SK-N-SH (cell line): ENCODE data around the gene CDKAL1. TPM values are rescaled to one million over a fixed set of nuclear protein-coding genes. Genes with fewer than 3 reads are reported as not detected.

Experiments
- CTCF ChIA-PET: fragments of 300-600, 350-600 bp; formaldehyde crosslinking; extraction: SDS; loops from one replicate; lab custom pipeline; 2021; lab: Yijun Ruan, JAX
- POLR2A ChIA-PET: fragments of 350-600 bp; sonication (Branson Sonifier 250); formaldehyde crosslinking; extraction: SDS; loops from one replicate; lab custom pipeline; 2020; ENCODE audit warnings: antibody characterized with exemption, inconsistent platforms; lab: Yijun Ruan, JAX
- DNase-seq: peaks from one replicate; pipeline ENCODE4 v3.0.0; 2012
- H2AFZ ChIP-seq: fragments of 200-600 bp; sonication (generic); 2 replicates; pipeline ENCODE4 v1.8.1; 2016; ENCODE audit warnings: antibody characterized with exemption, mild to moderate bottlenecking, low read depth
- H3F3A ChIP-seq: fragments of 200-600 bp; sonication (generic); replicated peaks from 2 replicates; pipeline ENCODE3; 2016; ENCODE audit warnings: antibody characterized with exemption, mild to moderate bottlenecking; ENCODE audit not compliant: insufficient read depth
- H3K27ac ChIP-seq, 2 experiments: fragments of 200-500 bp in 1 of 2; fragments of 200-600 bp in 1 of 2; sonication (Bioruptor generic) in 1 of 2; sonication (generic), shearing (Covaris generic) in 1 of 2; 2 replicates each; pipeline versions ENCODE4 v1.5.1 to v1.6.1; 2014 to 2016; ENCODE audit warnings: low read depth in 2 of 2, inconsistent platforms in 1 of 2, low read length in 1 of 2, mild to moderate bottlenecking in 1 of 2, mixed read lengths in 1 of 2
- H3K27me3 ChIP-seq: fragments of 200-600 bp; sonication (generic), shearing (Covaris generic); 2 replicates; pipeline ENCODE4 v1.6.1; 2016; ENCODE audit warnings: mixed run types; ENCODE audit not compliant: insufficient read depth
- H3K36me3 ChIP-seq, 2 experiments: fragments of 200-500 bp in 1 of 2; fragments of 200-600 bp in 1 of 2; sonication (Bioruptor generic) in 1 of 2; sonication (generic) in 1 of 2; replicated peaks in 1 of 2; 2 replicates each; pipeline versions ENCODE3 to v1.5.1; 2014 to 2016; ENCODE audit warnings: low read length in 1 of 2, mild to moderate bottlenecking in 1 of 2; ENCODE audit not compliant: insufficient read depth in 2 of 2, control insufficient read depth in 1 of 2
- H3K4me1 ChIP-seq, 2 experiments: fragments of 200-500 bp in 1 of 2; fragments of 200-600 bp in 1 of 2; sonication (Bioruptor generic) in 1 of 2; sonication (generic), shearing (Covaris generic) in 1 of 2; 2 replicates each; pipeline versions ENCODE4 v1.5.1 to v1.6.1; 2014 to 2016; ENCODE audit warnings: low read depth in 1 of 2, low read length in 1 of 2, mixed run types in 1 of 2; ENCODE audit not compliant: insufficient read depth in 2 of 2, control insufficient read depth in 1 of 2
- H3K4me2 ChIP-seq: fragments of 200-600 bp; sonication (generic), shearing (Covaris generic); 2 replicates; pipeline ENCODE4 v1.6.1; 2017; ENCODE audit warnings: mixed run types
- H3K4me3 ChIP-seq, 2 experiments: fragments of 200-500 bp in 1 of 2; fragments of 200-600 bp in 1 of 2; sonication (Bioruptor generic) in 1 of 2; sonication (generic), shearing (Covaris generic) in 1 of 2; 2 replicates each; pipeline versions ENCODE4 v1.5.1 to v1.8.1; 2014 to 2016; ENCODE audit warnings: low read depth in 2 of 2, inconsistent platforms in 1 of 2, low read length in 1 of 2, mild to moderate bottlenecking in 1 of 2, mixed read lengths in 1 of 2, moderate library complexity in 1 of 2
- H3K79me2 ChIP-seq: fragments of 200-600 bp; sonication (generic); 2 replicates; pipeline ENCODE4 v1.8.1; 2017; ENCODE audit warnings: mild to moderate bottlenecking; ENCODE audit not compliant: insufficient read depth
- H3K9ac ChIP-seq: fragments of 200-600 bp; sonication (generic); 2 replicates; pipeline ENCODE4 v1.6.1; 2017; ENCODE audit warnings: mixed run types
- H3K9me2 ChIP-seq: fragments of 200-600 bp; sonication (generic); 2 replicates; pipeline ENCODE4 v1.6.1; 2017; ENCODE audit warnings: mixed run types
- H3K9me3 ChIP-seq: fragments of 200-600 bp; sonication (generic); 2 replicates; pipeline ENCODE4 v1.6.1; 2017; ENCODE audit warnings: mixed run types, mild to moderate bottlenecking, moderate library complexity
- H4K20me1 ChIP-seq: fragments of 200-600 bp; sonication (generic); 2 replicates; pipeline ENCODE4 v1.6.1; 2017; ENCODE audit warnings: mild to moderate bottlenecking, mixed run types; ENCODE audit not compliant: insufficient read depth
- CHD2 ChIP-seq: fragments of 150-350 bp; IDR thresholded peaks from 2 replicates; pipeline ENCODE4 v1.6.1; 2018; ENCODE audit warnings: low read length; ENCODE audit not compliant: partially characterized antibody
- EZH2phosphoT487 ChIP-seq: fragments of 200-600 bp; sonication (generic); IDR thresholded peaks from 2 replicates; pipeline ENCODE4 v1.6.1; 2017; ENCODE audit warnings: low read depth, mixed run types, mild to moderate bottlenecking, antibody characterized with exemption, moderate library complexity, borderline replicate concordance
- FOSL2 ChIP-seq: IDR thresholded peaks from 2 replicates; pipeline ENCODE4 v1.4.0; 2012; ENCODE audit warnings: low read depth, mild to moderate bottlenecking, moderate library complexity, borderline replicate concordance
- GABPA ChIP-seq: IDR thresholded peaks from 2 replicates; pipeline ENCODE4 v1.4.0; 2012; ENCODE audit warnings: low read depth, mild to moderate bottlenecking
- MXI1 ChIP-seq: IDR thresholded peaks from 2 replicates; pipeline ENCODE4 v1.6.1; 2012; ENCODE audit warnings: mild to moderate bottlenecking, low read depth, low read length, improper control_type of control experiment
- NRF1 ChIP-seq: IDR thresholded peaks from 2 replicates; pipeline ENCODE4 v1.6.1; 2012; ENCODE audit warnings: low read depth, mild to moderate bottlenecking, low read length
- RCOR1 ChIP-seq: fragments of 150-350 bp; IDR thresholded peaks from 2 replicates; pipeline ENCODE4 v1.6.1; 2017; ENCODE audit warnings: antibody characterized with exemption, low read length
- SIN3A ChIP-seq: IDR thresholded peaks from 2 replicates; pipeline ENCODE4 v1.6.1; 2012; ENCODE audit warnings: low read depth, mild to moderate bottlenecking, low read length, moderate library complexity, borderline replicate concordance
- YY1 ChIP-seq: IDR thresholded peaks from 2 replicates; pipeline ENCODE4 v1.4.0; 2012; ENCODE audit warnings: low read depth, mild to moderate bottlenecking
- WGBS: methylation state at CpG from one replicate; pipeline ENCODE4 v1.1.6; 2017; ENCODE audit warnings: low lambda C conversion rate; 5-methylcytosine and 5-hydroxymethylcytosine counted together
- polyA plus RNA-seq, 3 experiments: library from polyadenylated mRNA; depleted of rRNA; stranded (reverse); fragments of >200 nt; gene quantifications; 2 replicates each; pipeline ENCODE4 v1.2.3, GENCODE V29; 2012
- TF ChIP-seq, protein P1 (sequence below): IDR thresholded peaks from 2 replicates; pipeline ENCODE4 v1.6.1; 2012; ENCODE audit warnings: mild to moderate bottlenecking, low read depth, low read length, moderate library complexity

The CDKAL1 gene
- polyA plus RNA-seq, 1 of the 3 experiments (the other 2 are of a cell fraction), result 2.6 TPM

DNA sequence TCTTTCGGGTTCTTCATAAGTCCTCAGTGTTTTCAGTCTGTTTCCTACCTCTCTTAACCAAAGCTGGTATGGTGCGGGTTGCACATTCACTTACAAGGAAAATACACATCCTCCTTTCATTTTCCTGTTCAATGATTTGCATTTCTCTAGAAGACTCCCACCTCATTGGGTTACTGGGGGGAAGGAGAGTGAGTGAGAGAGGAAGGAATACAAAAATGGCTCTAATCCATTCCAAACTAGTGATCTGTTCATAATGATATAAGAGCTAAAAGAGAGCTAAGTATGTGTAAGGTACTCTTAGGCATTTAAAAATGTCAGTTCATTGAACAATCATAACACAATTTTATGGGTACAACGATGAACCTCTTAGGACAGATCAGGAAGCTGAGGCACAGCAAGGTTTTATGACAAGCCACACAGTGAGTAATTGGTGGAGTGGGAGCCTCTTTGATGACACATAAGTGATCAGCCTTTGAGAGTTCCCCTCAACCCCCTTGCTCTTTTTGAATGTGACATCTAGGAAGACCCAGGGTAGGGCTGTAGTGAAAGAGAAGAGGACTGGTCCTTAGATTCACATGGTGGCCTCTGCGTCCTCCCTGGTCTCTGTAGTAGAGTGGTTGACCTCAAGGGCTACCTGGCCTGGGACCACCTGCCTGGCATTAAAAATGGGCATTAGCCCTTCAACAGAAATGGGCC lies 730.9 kb downstream of the CDKAL1 start:
- H3K9me2 ChIP-seq, result no peaks in the 10 kb centered on the region
- ChIA-PET CTCF (interaction anchor here (1.0 to 1.3 kb wide), 2 partner anchors 16 to 65 kb away, joined by 3 read pairs; no protein-coding TSS in a partner anchor), POLR2A (interaction anchor here (0.6 kb wide), 1 partner anchor 73 kb away, joined by 4 read pairs; no protein-coding TSS in a partner anchor)
- H3F3A ChIP-seq, result no peaks in the 10 kb centered on the region
- H2AFZ ChIP-seq, result no peak overlapping the region
- H3K4me3 ChIP-seq, result no peak overlapping the region
- H3K27me3 ChIP-seq, result no peaks in the 10 kb centered on the region
- DNase-seq, result no peak
- no peaks in the 10 kb centered on the region for H4K20me1 ChIP-seq
- H3K36me3 ChIP-seq, result no peaks in the 10 kb centered on the region
- no peaks in the 10 kb centered on the region for H3K9me3 ChIP-seq
- WGBS, result 78% methylated on average over 4 of the region's 4 CpGs
- H3K4me2 ChIP-seq, result no peak overlapping the region
- peaks cover 0 to 7% of the 10 kb centered on the region in 2 experiments; a peak in 1 of 4 replicates for H3K4me1 ChIP-seq
- H3K79me2 ChIP-seq, result no peaks in the 10 kb centered on the region
- TF ChIP-seq NRF1, result no peak
- H3K9ac ChIP-seq, result no peak overlapping the region
- H3K27ac ChIP-seq, result no peak overlapping the region

DNA sequence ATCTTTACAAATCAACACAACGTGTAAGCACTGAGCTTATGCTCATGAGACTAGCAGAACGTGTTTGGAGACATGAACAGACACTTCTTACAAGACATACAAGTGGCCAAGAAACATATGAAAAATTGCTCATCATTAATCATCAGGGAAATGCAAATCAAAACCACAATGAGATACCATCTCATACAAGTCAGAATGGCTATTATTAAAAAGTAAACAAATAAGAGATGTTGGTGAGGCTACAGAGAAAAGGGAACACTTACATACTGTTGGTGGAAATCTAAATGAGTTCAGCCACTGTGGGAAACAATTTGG lies 731.4 kb downstream of the CDKAL1 start:
- no peak overlapping the region for H3K9ac ChIP-seq
- no peaks in the 10 kb centered on the region for H3F3A ChIP-seq
- peaks cover 0 to 8% of the 10 kb centered on the region in 2 experiments; a peak in 1 of 4 replicates for H3K4me1 ChIP-seq
- no peaks in the 10 kb centered on the region for H3K36me3 ChIP-seq
- H3K79me2 ChIP-seq, result no peaks in the 10 kb centered on the region
- DNase-seq, result no peak
- no peaks in the 10 kb centered on the region for H3K27me3 ChIP-seq
- CTCF ChIA-PET, result no interaction called here
- H3K4me3 ChIP-seq, result no peak overlapping the region
- no peak overlapping the region for H3K27ac ChIP-seq
- no peak overlapping the region for H3K4me2 ChIP-seq
- WGBS, result 89% methylated on average over 2 of the region's 2 CpGs
- H3K9me3 ChIP-seq, result no peaks in the 10 kb centered on the region
- POLR2A ChIA-PET, result no interaction called here
- no peak overlapping the region for H2AFZ ChIP-seq
- H3K9me2 ChIP-seq, result no peaks in the 10 kb centered on the region
- TF ChIP-seq SIN3A, result no peak
- TF ChIP-seq GABPA, result no peak
- no peak for TF ChIP-seq CHD2
- TF ChIP-seq EZH2phosphoT487, result no peak
- TF ChIP-seq FOSL2, result no peak
- TF ChIP-seq MXI1, result no peak
- TF ChIP-seq, protein P1, sequence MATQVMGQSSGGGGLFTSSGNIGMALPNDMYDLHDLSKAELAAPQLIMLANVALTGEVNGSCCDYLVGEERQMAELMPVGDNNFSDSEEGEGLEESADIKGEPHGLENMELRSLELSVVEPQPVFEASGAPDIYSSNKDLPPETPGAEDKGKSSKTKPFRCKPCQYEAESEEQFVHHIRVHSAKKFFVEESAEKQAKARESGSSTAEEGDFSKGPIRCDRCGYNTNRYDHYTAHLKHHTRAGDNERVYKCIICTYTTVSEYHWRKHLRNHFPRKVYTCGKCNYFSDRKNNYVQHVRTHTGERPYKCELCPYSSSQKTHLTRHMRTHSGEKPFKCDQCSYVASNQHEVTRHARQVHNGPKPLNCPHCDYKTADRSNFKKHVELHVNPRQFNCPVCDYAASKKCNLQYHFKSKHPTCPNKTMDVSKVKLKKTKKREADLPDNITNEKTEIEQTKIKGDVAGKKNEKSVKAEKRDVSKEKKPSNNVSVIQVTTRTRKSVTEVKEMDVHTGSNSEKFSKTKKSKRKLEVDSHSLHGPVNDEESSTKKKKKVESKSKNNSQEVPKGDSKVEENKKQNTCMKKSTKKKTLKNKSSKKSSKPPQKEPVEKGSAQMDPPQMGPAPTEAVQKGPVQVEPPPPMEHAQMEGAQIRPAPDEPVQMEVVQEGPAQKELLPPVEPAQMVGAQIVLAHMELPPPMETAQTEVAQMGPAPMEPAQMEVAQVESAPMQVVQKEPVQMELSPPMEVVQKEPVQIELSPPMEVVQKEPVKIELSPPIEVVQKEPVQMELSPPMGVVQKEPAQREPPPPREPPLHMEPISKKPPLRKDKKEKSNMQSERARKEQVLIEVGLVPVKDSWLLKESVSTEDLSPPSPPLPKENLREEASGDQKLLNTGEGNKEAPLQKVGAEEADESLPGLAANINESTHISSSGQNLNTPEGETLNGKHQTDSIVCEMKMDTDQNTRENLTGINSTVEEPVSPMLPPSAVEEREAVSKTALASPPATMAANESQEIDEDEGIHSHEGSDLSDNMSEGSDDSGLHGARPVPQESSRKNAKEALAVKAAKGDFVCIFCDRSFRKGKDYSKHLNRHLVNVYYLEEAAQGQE, result no peak
- no peak for TF ChIP-seq YY1
- TF ChIP-seq RCOR1, result no peak
- no peaks in the 10 kb centered on the region for H4K20me1 ChIP-seq
